Esophagus squamous epithelium (tissue), 4 donors: Measurements from ENCODE around the gene TANGO6.

Experiments used
- CTCF ChIP-seq, 6 experiments: fragments of 450-650 bp in 4 of 6; fragments of 200-600 bp in 2 of 6; sonication (generic) in 2 of 6; IDR thresholded peaks; one replicate each; pipeline ENCODE4 v1.5.1; 2016 to 2019; ENCODE audit warnings: antibody characterized with exemption in 6 of 6, mild to moderate bottlenecking in 4 of 6, moderate library complexity in 4 of 6
- POLR2A ChIP-seq, 4 donors: fragments of 450-650 bp; IDR thresholded peaks; one replicate each; pipeline ENCODE4 v1.6.1; 2017; ENCODE audit warnings: antibody characterized with exemption in 4 of 4, mild to moderate bottlenecking in 4 of 4, moderate library complexity in 3 of 4

- no peak for TF ChIP-seq POLR2A (IDR thresholded peaks at IDR 0.05)
- TF ChIP-seq CTCF (IDR thresholded peaks at IDR 0.05) = no peak
These were observed 275.7 kb downstream of the TANGO6 start for GRCh38 chr16:69118994-69119393.
